Measurements from ENCODE around the gene LCMT2. TPM values are rescaled to one million over a fixed set of nuclear protein-coding genes. Genes with fewer than 3 reads are reported as not detected.
"Not testable (repeated sequence)": the region's sequence is repeated elsewhere in the genome, so short reads cannot be mapped to it uniquely, and the experiment has no call there.

Gene LCMT2
- total RNA-seq, 2 donors from 2014 or later, result 7.5 to 10.9 TPM

DNA sequence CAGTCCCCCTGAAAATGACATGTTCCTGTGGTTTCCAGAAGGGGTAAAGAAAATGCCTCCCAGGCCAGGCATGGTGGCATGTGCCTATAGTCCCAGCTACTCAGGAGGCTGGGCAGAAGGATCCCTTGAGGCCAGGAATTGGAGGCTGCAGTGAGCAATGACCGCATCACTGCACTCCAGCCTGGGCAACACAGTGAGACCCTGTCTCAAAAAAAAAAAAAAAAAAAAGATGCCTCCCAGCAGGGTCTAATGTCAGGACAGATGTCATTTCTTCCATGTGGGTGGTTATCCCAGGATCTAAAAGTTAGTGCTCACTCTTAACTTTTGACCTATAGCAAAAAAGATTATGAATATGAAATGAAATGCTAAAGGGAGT, 13.4 kb downstream of the LCMT2 start:
- DNase-seq, result no peak
- no peak for ATAC-seq
- intact Hi-C loops (cut with DNase I), result no loop called here

DNA sequence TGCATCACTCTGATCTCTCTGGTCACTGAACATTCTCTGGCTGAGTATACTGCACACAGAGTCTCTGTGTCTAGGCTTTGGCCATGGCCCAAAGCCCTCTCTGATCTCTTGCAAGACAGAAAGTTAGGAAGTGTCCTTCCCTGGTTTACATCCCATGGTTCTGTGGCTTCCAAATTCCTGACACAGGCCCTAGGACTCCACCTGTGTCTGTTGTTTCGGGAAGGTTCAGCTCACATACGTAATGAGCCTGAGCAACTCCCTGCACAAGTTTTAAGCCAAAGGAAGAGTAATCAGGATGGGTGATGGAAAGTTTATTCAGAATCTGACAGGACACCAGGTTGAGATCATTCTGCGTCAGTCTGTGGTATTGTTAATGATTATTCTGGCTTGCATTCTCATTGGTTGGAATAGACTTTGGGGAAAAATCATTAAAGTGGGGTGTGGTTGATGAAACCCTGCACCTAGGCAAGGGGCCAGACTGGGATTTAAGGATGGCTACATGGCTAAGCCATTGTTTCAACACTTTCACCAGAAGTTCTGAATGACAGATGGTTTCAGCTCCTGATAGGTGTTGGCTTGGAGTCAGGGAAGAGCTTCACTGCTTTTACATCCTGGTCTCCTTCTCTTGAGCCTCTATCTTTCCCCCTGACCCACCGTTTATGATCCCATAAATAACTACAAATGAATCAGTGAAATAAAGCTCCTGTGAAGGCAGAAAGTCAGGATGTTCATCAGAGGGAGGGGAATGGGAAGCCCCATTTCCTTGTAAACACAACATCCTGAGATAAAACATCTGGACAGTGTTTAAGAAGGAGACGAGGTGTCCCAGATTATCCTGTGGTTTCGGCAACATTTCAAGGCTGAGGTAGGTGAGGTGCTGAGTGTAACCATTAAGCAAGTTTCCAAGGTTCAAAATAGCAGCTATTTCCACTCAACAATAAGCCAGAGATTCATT, 14.1 kb downstream of the LCMT2 start:
- no peak for DNase-seq
- intact Hi-C loops (cut with DNase I), result no loop called here
- ATAC-seq, result no peak

DNA sequence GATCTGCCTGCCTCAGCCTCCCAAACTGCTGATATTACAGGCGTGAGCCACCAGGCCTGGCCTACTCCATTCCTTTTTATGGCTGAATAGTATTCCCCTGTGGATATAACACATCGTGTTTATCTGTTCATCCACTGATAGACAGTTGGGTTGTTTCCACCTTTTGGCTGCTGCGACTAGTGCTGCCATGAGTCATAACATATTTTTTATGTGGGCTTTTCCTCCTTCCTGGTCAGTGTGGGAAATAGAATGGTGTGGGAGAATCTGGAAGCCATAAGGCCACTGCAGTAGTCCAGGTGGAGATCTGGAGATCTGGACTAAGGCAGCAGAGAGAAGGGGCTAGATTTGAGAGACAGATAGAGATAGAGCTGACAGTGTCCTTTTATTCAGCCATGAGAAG, 16.2 kb downstream of the LCMT2 start:
- no peak for ATAC-seq
- intact Hi-C loops (cut with DNase I), result no loop called here
- DNase-seq, result no peak

DNA sequence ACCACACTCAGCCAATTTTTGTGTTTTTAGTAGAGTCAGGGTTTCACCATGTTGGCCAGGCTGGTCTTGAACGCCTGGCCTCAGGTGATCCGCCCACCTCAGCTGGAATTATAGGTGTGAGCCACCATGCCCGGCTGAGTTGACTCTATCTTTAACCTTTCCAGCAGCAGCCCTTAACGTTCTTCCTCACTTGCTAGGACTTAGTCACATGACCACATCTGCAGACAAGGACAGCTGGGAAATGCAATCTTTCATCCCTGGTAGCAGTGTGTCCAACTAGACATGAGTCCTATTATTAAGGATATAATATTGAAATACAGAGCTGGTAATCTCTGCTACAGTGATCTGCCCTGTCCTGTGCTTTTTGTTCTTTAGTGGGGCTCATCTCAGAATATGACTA, 18.0 kb downstream of the LCMT2 start:
- intact Hi-C loops (cut with DNase I), result no loop called here
- ATAC-seq (no peak), DNase-seq (no peak)

DNA sequence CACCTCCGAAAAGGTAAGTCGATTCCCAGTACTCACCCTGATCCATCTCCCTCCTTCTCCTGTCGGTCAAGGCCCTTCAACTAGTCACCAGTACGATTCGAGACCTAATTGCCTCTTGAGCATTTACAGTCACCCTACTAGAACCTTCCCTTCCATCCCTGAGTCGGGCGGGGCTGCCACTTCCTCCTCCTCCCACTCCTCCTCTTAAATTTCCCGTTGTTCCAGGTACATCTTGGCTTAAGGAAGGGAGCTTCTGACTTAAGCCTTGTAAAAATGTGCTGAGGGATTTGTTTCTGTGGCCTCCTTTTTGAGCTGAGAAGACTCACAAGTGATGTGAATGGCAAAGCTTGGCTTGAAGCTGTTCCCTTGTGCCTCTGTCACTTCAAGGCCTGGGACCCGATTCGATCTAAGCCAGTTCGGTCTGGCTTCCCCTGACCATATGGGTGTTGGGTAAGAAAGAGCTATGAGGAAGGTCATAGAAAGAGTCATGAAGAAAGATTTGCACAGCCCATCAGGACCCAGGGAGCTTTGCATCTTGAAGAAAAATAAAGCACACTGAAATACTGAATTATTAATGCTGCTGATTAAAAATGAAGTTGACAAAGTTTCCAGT, 28.1 kb downstream of the LCMT2 start, which contains the start of gene TGM7:
TGM7 (minus strand) TSS at position 51 of the 613 bp plus-strand sequence.
- intact Hi-C loops (cut with DNase I), result no loop called here
- DNase-seq (no peak), ATAC-seq (no peak)

DNA sequence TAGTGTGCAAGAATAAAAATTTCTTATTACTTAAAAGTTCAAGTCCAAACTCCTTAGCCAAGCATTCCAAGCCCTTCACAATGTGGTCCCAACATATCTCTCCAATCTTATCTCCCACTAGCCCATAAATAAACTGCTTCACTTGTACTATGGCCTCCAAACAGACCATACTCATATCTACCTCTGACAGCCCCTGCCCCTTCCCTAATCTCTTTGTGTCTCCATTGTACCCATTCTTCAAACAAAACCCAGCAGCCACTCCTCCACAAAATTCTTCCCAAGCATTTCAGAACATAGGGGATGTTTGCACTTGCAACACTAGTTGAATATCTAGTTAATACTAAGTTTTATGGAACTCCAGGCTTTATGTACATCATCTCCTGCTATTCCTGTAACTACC, 30.5 kb downstream of the LCMT2 start:
- no peak for DNase-seq
- ATAC-seq, result no peak
- intact Hi-C loops (cut with DNase I), result no loop called here

DNA sequence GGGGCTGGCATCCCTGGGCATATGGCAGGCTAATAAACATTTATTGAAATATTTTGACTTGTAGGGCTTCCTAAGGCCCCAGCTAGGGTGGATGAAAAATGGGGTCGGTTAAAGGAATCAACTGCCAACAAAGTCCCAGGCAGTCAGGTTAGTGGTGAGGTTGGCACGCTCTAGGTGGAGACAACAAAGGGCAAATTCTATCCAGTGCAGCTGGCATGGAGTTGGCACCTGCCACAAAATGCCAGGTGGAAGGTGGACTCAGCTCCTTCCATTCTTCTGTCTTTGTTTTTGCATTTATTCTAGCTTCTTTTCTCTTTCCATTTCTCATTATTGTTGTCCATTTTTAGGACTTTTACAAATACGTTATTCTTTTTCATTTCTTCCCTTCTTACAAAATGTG, 31.0 kb downstream of the LCMT2 start:
- DNase-seq (no peak), ATAC-seq (no peak)
- intact Hi-C loops (cut with DNase I), result no loop called here

DNA sequence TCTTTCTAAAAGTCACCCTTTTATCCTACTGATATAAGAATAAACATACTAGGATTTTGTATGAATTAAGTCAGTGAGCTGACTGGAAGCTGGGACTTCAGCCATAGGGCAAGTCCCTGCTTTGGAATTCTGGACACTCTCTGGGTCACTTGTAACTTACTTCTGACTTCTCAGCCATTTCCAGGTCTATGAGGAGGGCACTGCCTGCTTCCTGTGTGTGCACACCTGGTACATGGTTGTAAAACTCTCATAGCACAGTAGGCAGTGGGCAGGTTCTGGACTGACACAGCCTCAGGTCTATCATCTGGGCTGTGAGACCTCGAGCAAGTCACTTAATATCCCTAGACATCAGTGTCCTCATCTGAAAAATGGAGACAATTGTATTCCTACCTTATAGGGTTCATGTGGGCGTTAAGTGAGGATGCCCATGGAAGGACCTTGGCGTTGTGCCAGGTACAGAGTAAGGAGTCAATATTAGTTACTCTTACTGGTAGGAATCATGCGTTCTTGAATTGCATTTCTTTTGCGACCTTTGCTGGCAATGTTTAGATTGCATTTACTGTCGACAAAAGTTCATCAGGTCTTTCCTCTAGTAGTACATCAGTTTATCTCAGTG, 36.2 kb downstream of the LCMT2 start:
- ATAC-seq (no peak), DNase-seq (no peak)
- intact Hi-C loops (cut with DNase I), result no loop called here

DNA sequence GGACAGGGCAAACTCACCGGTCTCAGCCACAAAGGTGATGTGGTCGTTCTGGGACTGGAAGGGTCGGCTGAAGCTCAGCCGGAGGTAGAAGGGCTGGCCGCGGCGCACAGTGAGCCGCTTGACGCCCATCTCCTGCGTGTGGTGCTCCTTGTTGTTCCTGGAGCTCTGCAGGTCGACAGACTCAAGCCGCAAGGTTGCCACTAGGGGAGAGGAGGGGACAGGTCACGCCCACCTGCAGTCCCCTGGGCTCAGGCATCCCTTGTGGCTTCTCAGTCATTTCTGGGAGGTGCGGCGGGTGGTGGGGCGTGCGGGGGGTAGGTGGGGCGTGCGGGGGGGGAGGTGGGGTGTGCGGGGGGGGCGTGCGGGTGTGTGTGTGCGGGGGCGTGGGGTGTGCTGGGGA, 36.9 kb downstream of the LCMT2 start:
- intact Hi-C loops (cut with DNase I), result no loop called here
- ATAC-seq, result no peak
- DNase-seq, result no peak

DNA sequence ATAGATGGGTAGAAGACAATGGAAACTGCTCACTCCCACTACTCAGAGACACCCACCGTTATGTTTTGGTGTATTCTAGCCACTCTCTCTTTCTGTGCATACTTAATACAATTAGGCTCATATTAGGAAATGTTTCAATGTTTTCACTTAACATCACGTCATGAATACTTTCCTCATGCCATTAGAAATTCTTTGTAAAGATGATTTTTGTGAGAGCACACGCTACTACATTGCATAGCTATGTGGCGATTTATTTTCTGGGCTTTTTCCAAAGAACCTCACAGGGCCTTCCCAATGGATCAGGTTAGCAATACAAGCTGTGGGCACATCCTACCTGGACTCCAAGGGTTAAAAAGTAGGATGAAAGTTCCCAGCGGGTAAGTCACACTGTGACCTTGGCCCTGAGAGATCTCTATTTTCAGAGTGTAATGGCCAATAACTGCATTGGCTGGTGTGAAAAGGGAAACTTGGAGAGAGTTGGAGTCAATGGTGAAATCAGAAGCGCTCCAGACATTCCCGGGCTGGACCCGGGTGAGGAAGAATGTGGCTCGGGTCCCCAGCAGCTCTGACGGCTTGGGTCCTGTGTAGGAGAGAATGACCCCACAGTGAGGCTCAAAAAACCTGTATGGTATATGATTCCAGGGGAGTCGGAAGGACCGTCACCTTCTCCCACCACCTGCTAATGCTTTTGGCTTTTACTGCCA, 37.8 kb downstream of the LCMT2 start:
- intact Hi-C loops (cut with DNase I), result no loop called here
- ATAC-seq (no peak), DNase-seq (no peak)

DNA sequence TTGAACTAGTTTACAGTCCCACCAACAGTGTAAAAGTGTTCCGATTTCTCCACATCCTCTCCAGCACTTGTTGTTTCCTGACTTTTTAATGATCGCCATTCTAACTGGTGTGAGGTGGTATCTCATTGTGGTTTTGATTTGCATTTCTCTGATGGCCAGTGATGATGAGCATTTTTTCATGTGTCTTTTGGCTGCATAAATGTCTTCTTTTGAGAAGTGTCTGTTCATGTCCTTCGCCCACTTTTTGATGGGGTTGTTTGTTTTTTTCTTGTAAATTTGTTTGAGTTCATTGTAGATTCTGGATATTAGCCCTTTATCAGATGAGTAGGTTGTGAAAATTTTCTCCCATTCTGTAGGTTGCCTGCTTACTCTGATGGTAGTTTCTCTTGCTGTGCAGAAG, 40.7 kb downstream of the LCMT2 start:
- not testable (repeated sequence) for ATAC-seq, DNase-seq
- intact Hi-C loops (cut with DNase I), result loop anchor here in 1 of 2 donors (5.0 kb wide), 1 partner anchor 62 kb away; no protein-coding TSS in a partner anchor

DNA sequence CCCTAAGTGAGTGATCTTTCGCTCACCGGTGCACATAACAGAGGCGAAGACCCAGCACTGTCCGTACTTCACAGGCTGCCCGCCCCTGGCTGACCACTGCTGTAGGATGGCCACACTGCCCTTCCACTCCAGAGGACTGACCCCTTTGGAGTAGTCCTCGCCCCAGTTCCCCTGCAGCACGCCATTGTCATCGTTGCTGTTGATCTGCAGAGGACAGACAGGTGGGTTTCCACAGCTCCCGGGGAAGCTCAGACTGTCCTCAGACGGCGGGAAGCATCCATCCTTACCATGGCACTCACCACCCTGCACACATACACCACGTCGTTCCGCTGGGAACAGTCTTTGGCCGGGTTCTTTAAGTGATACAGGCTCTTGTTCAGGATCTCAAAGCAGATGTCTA, 43.1 kb downstream of the LCMT2 start:
- intact Hi-C loops (cut with DNase I), result loop anchor here in 1 of 2 donors (5.0 kb wide), 1 partner anchor 60 kb away; no protein-coding TSS in a partner anchor

DNA sequence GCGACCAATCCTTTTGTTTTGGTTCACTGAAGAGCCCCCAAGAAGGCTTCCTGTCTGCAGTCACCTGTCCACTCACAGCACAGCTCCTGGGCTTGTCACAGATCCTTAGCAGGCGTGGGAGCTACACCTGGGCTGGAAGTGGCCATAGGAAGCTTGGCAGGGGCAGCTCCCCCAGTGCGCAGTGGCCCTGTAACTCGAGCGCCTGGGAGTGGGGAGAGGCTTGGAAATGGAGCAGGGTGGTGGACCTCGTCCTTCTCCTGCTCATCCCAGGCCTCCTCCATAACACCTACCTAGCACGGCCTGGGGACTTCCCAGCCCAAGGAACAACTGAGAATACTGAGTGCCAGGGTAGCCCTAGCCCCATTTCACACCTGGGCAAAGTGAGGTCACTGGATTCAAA, 44.3 kb downstream of the LCMT2 start:
- intact Hi-C loops (cut with DNase I), result loop anchor here in 1 of 2 donors (5.0 kb wide), 1 partner anchor 59 kb away; no protein-coding TSS in a partner anchor
- peak in 1 of 2 donors; percentile 15 for ATAC-seq
- no peak for DNase-seq

More for the DNA sequence above, 43.1 kb downstream of the LCMT2 start:
- ATAC-seq (no peak), DNase-seq (no peak)

DNA sequence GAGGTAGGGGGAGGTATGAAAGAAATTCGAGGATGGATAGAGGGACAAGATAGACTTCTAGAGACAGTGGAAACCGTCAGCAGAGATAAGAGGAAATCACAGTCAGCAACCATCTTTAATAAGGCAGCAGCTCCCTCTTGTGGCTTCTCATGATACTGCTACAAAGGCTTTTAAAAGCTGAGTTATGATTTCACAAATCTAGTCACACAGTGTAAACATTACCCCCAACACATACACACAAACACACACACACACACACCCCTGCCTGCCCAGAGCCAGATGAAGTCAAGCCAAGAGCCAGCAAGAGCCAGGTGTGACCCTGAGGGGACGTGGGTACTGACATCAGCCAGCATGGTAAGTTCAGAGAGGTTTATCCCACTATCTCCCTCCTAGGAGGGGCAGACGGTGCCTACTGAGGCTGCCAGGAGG, 44.8 kb downstream of the LCMT2 start:
- DNase-seq (no peak), ATAC-seq (peak; percentile 75 to 76)
- intact Hi-C loops (cut with DNase I), result loop anchor here (1.0 to 5.0 kb wide), 2 partner anchors 58 to 60 kb away; no protein-coding TSS in a partner anchor

DNA sequence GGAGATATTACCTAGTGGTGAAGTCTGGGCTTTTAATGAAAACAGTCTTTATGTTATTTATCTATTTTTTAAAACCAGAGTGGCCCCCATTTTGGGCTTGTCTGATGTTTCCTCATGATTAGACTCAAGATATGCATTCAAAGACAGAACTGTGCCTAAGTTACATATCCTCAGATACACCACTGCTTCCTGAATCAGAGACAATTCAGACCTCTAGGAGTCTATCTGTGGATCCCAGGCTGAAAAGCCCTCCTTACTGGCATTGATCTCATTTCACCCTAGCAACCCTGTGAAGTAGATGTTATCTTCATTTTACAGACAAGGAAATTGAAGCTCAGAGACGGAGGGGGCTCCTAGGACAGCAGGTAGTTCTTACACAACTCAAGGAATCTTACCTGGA, 46.8 kb downstream of the LCMT2 start:
- DNase-seq, result no peak
- no peak for ATAC-seq
- intact Hi-C loops (cut with DNase I), result no loop called here

DNA sequence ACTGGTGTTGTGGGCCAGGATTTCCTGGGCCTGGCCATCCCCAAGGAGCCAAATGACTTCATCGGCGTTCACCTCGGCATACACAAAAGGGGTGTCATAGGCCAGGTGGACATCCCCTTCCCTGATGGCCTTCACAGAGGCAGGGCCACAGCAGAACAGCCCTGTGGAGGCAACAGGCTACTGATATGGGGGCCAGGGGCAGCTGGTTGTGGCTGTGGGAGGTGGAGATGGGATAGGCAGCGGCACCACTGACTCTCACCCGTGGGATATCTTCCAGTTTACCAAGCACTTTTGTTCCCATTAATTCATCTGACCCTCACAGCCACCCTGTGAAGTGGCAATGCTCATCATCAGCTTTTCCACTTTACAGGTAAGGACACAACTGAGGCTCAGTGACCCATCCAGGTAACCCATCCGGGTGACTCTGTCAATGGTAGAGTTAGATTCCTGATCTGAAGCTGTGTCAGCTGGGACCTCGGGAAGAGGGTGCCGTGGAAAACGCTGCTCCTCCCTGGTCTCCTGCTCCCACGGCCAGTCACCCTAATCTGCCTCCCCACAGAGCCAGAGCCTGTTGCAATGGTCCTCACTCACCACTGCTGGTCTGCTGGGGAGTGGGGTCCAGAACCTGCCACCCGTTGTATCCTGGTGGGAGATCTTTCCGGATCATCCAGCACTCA, 48.3 kb downstream of the LCMT2 start:
- intact Hi-C loops (cut with DNase I), result no loop called here
- ATAC-seq, result no peak

DNA sequence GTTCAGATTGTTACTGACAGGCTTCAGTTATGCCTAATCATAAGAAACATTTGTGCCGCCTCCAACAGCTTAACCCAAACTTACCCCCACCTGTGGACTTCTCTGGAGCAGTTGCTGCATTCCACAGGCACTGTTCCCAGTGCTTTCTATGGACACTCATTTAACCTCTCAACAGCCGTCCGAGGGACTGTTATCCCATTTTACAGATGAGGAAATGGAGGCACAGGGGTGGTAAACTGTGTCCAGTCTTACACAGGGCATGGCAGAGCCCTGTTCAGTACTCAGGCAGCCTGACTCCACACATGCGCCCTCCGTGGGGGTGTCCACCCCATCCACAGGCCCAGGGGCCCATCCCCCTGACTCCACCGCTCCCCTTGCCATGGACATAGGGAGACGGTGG, 49.4 kb downstream of the LCMT2 start:
- ATAC-seq, result no peak
- no peak for DNase-seq
- intact Hi-C loops (cut with DNase I), result no loop called here

More for the DNA sequence above, 48.3 kb downstream of the LCMT2 start:
- no peak for DNase-seq

DNA sequence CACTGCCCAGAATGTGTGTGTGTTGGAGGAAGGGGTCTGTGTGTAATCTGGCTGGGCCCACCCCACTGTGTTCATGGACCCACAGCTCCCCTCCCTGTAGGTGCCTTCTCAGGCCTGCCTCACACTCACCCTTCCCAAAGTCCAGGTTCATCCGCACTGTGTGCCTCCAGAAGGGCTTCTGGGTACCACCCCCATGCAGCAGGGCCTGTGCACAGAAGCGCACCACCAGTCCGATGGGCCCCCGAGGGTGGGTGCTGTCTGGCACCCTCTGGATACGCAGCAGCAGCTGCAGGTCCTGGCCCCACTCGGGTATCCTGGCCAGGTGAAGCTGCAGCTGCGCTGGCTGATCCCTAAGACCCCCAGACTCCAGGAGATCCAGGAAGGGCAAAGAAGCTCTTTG, 50.9 kb downstream of the LCMT2 start:
- intact Hi-C loops (cut with DNase I), result no loop called here
- DNase-seq (no peak), ATAC-seq (no peak)

DNA sequence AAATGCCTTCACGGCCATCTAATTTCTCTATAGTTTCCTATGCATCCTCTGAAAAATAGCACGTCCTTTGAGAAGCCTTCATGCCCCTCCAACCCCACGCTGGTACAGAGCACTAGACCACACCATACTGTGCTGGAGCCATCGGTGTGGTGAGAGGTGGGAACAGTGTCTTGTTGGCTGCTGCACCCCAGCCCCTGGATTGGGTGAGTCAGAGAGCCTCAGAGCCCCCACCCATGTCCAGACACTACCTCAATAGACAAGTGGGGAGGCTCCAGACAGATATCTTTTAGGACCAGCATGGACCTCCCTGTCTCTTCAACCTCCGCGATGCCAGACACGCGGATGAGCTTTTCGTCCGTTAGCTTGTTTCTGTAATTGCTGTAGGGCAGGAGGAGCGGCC, 51.5 kb downstream of the LCMT2 start:
- intact Hi-C loops (cut with DNase I), result no loop called here
- DNase-seq, result no peak
- no peak for ATAC-seq
